OCI-LY3 (cell line): ENCODE data around the gene GADD45GIP1.

Experiments used
- H2AFZ ChIP-seq: fragments of 200-600, 300-600 bp; shearing (Covaris generic); 2 replicates; pipeline ENCODE4 v1.6.0; 2014; ENCODE audit warnings: antibody characterized with exemption, low read depth, low read length
- H3K27ac ChIP-seq: fragments of 200-600, 300-600 bp; sonication (generic); 2 replicates; pipeline ENCODE4 v1.5.1; 2014; ENCODE audit warnings: mild to moderate bottlenecking, low read length, moderate library complexity, mixed read lengths
- H3K27me3 ChIP-seq: fragments of 200-600, 300-600 bp; sonication (generic); 2 replicates; pipeline ENCODE4 v1.6.1; 2014; ENCODE audit warnings: low read depth, low read length, mixed read lengths
- H3K36me3 ChIP-seq: fragments of 200-600, 300-600 bp; sonication (generic); replicated peaks from 2 replicates; pipeline ENCODE3; 2014; ENCODE audit warnings: low read depth, low read length, mixed read lengths
- H3K4me1 ChIP-seq: fragments of 300-600, 200-600 bp; sonication (generic); 2 replicates; pipeline ENCODE4 v1.6.1; 2014; ENCODE audit warnings: low read length, mixed read lengths
- H3K4me2 ChIP-seq: fragments of 200-600, 300-600 bp; sonication (generic); 2 replicates; pipeline ENCODE4 v1.6.1; 2014; ENCODE audit warnings: low read length, mixed read lengths
- H3K4me3 ChIP-seq: fragments of 300-600, 200-600 bp; sonication (generic); 2 replicates; pipeline ENCODE4 v1.5.1; 2014; ENCODE audit warnings: antibody characterized with exemption, mild to moderate bottlenecking, low read length, moderate library complexity
- H3K79me2 ChIP-seq: fragments of 300-600, 200-600 bp; shearing (Covaris generic); 2 replicates; pipeline ENCODE4 v1.6.1; 2014; ENCODE audit warnings: mild to moderate bottlenecking, low read length, mixed read lengths
- H3K9ac ChIP-seq: fragments of 300-600, 200-600 bp; shearing (Covaris generic); 2 replicates; pipeline ENCODE4 v1.6.0; 2014; ENCODE audit warnings: mild to moderate bottlenecking, low read length, moderate library complexity
- H3K9me3 ChIP-seq: fragments of 200-600, 300-600 bp; shearing (Covaris generic); 2 replicates; pipeline ENCODE4 v1.6.1; 2014; ENCODE audit warnings: low read length, mixed read lengths; ENCODE audit not compliant: insufficient read depth
- H4K20me1 ChIP-seq: fragments of 200-600, 300-600 bp; sonication (generic); 2 replicates; pipeline ENCODE4 v1.6.1; 2016; ENCODE audit warnings: low read length, mixed read lengths; ENCODE audit not compliant: insufficient read depth
- CTCF ChIP-seq: fragments of 200-600, 300-600 bp; sonication (generic); IDR thresholded peaks from 2 replicates; pipeline ENCODE4 v1.5.1; 2014; ENCODE audit warnings: antibody characterized with exemption, low read length, low read depth
- EZH2phosphoT487 ChIP-seq: fragments of 200-600 bp; shearing (Covaris generic); IDR thresholded peaks from 2 replicates; pipeline ENCODE4 v1.6.1; 2018; ENCODE audit warnings: antibody characterized with exemption, mixed run types, low read depth

Gene GADD45GIP1

GRCh38 chr19:12956446-12957388, at the start of gene GADD45GIP1:
Gene GADD45GIP1 (minus strand): TSS chr19:12957223. CDS start chr19:12957212, 11 bp downstream.
- H3K4me2 ChIP-seq, result peak within 1 kb of the TSS; percentile 100
- H3K4me1 ChIP-seq, result peaks cover 34% of the 10 kb centered on the region
- H3K36me3 ChIP-seq, result peaks cover 25% of the 10 kb centered on the region
- H3K27me3 ChIP-seq, result no peaks in the 10 kb centered on the region
- H4K20me1 ChIP-seq, result peaks cover 17% of the 10 kb centered on the region
- H3K4me3 ChIP-seq, result peak within 1 kb of the TSS; percentile 82
- no peaks in the 10 kb centered on the region for H3K9me3 ChIP-seq
- H2AFZ ChIP-seq, result peak within 1 kb of the TSS; percentile 70; the same call in 1 of the 2 replicates
- peaks cover 62% of the 10 kb centered on the region for H3K79me2 ChIP-seq
- TF ChIP-seq CTCF (no peak), EZH2phosphoT487 (no peak)
- peak within 1 kb of the TSS; percentile 83 for H3K9ac ChIP-seq
- peak within 1 kb of the TSS; percentile 67 for H3K27ac ChIP-seq

- H3K4me2 ChIP-seq, result no peak overlapping the region
- no peaks in the 10 kb centered on the region for H3K27me3 ChIP-seq
- H3K27ac ChIP-seq, result no peak overlapping the region
- H3K36me3 ChIP-seq, result no peaks in the 10 kb centered on the region
- no peak overlapping the region for H3K4me3 ChIP-seq
- H3K9me3 ChIP-seq, result no peaks in the 10 kb centered on the region
- no peak for TF ChIP-seq EZH2phosphoT487
- no peak for TF ChIP-seq CTCF
- no peaks in the 10 kb centered on the region for H4K20me1 ChIP-seq
- no peak overlapping the region for H2AFZ ChIP-seq
- H3K4me1 ChIP-seq, result no peaks in the 10 kb centered on the region
- H3K79me2 ChIP-seq, result no peaks in the 10 kb centered on the region
- H3K9ac ChIP-seq, result no peak overlapping the region
Measured at GRCh38 chr19:13005861-13006370, 48.9 kb upstream of the GADD45GIP1 start.

- Histone ChIP-seq H3K4me1 (no peaks in the 10 kb centered on the region), H2AFZ (no peak overlapping the region), H3K79me2 (no peaks in the 10 kb centered on the region), H3K4me3 (no peak overlapping the region), H3K4me2 (no peak overlapping the region), H3K9ac (no peak overlapping the region), H4K20me1 (no peaks in the 10 kb centered on the region), H3K36me3 (no peaks in the 10 kb centered on the region), H3K27ac (no peak overlapping the region), H3K9me3 (no peaks in the 10 kb centered on the region), H3K27me3 (no peaks in the 10 kb centered on the region)
- TF ChIP-seq EZH2phosphoT487 (no peak), CTCF (no peak)
Measured at GRCh38 chr19:13005253-13005652, 48.2 kb upstream of the GADD45GIP1 start.

- TF ChIP-seq EZH2phosphoT487 (no peak), CTCF (no peak)
- Histone ChIP-seq H3K27me3 (no peaks in the 10 kb centered on the region), H3K4me1 (no peaks in the 10 kb centered on the region), H3K4me3 (no peak overlapping the region), H2AFZ (no peak overlapping the region), H4K20me1 (no peaks in the 10 kb centered on the region), H3K9me3 (no peaks in the 10 kb centered on the region), H3K4me2 (no peak overlapping the region), H3K79me2 (no peaks in the 10 kb centered on the region), H3K27ac (no peak overlapping the region), H3K9ac (no peak overlapping the region), H3K36me3 (no peaks in the 10 kb centered on the region)
Measured at GRCh38 chr19:13004273-13004672, 47.2 kb upstream of the GADD45GIP1 start.
